Measurements from ENCODE around the gene GOLGA7B. TPM values are rescaled to one million over a fixed set of nuclear protein-coding genes. Genes with fewer than 3 reads are reported as not detected.

The GOLGA7B gene
- total and polyA plus RNA-seq, 9 of the 15 experiments (the other 6 are each of a cell fraction or from before 2014, with no cell fraction given) = 0.03 to 0.07 (median 0.04) TPM; not detected in 3

GRCh38 chr10:97920865-97921264 is 71.2 kb downstream of the GOLGA7B start (continued):
- TF ChIP-seq CHAMP1 (IDR thresholded peaks at IDR 0.05) (no peak), CCNT2 (IDR thresholded peaks at IDR 0.05; ENCODE audit: borderline replicate concordance, extremely low read depth, insufficient read length, low read depth, low read length) (no peak), TBP (optimal IDR thresholded peaks at IDR 0.05; ENCODE audit: low read depth, low read length) (no peak), ZNF778 (CRISPR knock-in tag; IDR thresholded peaks at IDR 0.05) (no peak), PRDM10 (IDR thresholded peaks at IDR 0.05; ENCODE audit: partially characterized antibody) (no peak)

Other genes with a start within 250 kb of the GOLGA7B start
- gene MORN4, start 216.3 kb upstream of the GOLGA7B start, total RNA-seq (2014; rRNA removed) = 8.8 and 10.9 TPM in 2 replicates
- gene MORN4, start 216.3 kb upstream of the GOLGA7B start, total RNA-seq (2014; rRNA removed; fragmentation: Illumina TruSeq; extraction: Trizol) = 10.7 and 11.0 TPM in 2 replicates
- 7.1 and 8.3 TPM in 2 replicates for gene MORN4, start 216.3 kb upstream of the GOLGA7B start, total RNA-seq (2015; rRNA removed; fragmentation: Illumina TruSeq; extraction: Trizol)
- gene MORN4, start 216.3 kb upstream of the GOLGA7B start, total RNA-seq (2021) = 11.4 and 12.1 TPM in 2 replicates
- 23.9 and 27.6 TPM in 2 replicates for gene MORN4, start 216.3 kb upstream of the GOLGA7B start, polyA plus RNA-seq (2011; rRNA removed)
- 14.7 and 19.3 TPM in 2 replicates for gene MORN4, start 216.3 kb upstream of the GOLGA7B start, polyA plus RNA-seq (2014; fragmentation: Illumina TruSeq; extraction: Trizol)
- 10 to 100 TPM; 10.4 to 11.7 TPM for gene MORN4, start 216.3 kb upstream of the GOLGA7B start, polyA plus RNA-seq (2014; fragmentation: Nextera tagmentation; extraction: Ambion mirVana)
- gene MORN4, start 216.3 kb upstream of the GOLGA7B start, polyA plus RNA-seq (2014; rRNA removed) = 18.3 and 28.1 TPM in 2 replicates
- 16.5 and 18.2 TPM in 2 replicates for gene PI4K2A, start 209.2 kb upstream of the GOLGA7B start, total RNA-seq (2014; rRNA removed)
- gene PI4K2A, start 209.2 kb upstream of the GOLGA7B start, total RNA-seq (2014; rRNA removed; fragmentation: Illumina TruSeq; extraction: Trizol) = 11.1 and 11.3 TPM in 2 replicates
- 12.2 and 13.3 TPM in 2 replicates for gene PI4K2A, start 209.2 kb upstream of the GOLGA7B start, total RNA-seq (2015; rRNA removed; fragmentation: Illumina TruSeq; extraction: Trizol)
- gene PI4K2A, start 209.2 kb upstream of the GOLGA7B start, total RNA-seq (2021) = 18.6 and 20.1 TPM in 2 replicates
- gene PI4K2A, start 209.2 kb upstream of the GOLGA7B start, polyA plus RNA-seq (2011; rRNA removed) = 24.2 and 28.4 TPM in 2 replicates
- 18.9 and 20.3 TPM in 2 replicates for gene PI4K2A, start 209.2 kb upstream of the GOLGA7B start, polyA plus RNA-seq (2014; fragmentation: Illumina TruSeq; extraction: Trizol)
- 1 to 10 TPM; 4.4 to 6.3 TPM for gene PI4K2A, start 209.2 kb upstream of the GOLGA7B start, polyA plus RNA-seq (2014; fragmentation: Nextera tagmentation; extraction: Ambion mirVana)
- 16.4 and 18.9 TPM in 2 replicates for gene PI4K2A, start 209.2 kb upstream of the GOLGA7B start, polyA plus RNA-seq (2014; rRNA removed)
- gene AVPI1, start 162.6 kb upstream of the GOLGA7B start, total RNA-seq (2014; rRNA removed) = 10.4 and 15.9 TPM in 2 replicates
- gene AVPI1, start 162.6 kb upstream of the GOLGA7B start, total RNA-seq (2014; rRNA removed; fragmentation: Illumina TruSeq; extraction: Trizol) = 3.8 and 4.4 TPM in 2 replicates
- gene AVPI1, start 162.6 kb upstream of the GOLGA7B start, total RNA-seq (2015; rRNA removed; fragmentation: Illumina TruSeq; extraction: Trizol) = 7.4 TPM in 2 replicates
- gene AVPI1, start 162.6 kb upstream of the GOLGA7B start, total RNA-seq (2021) = 9.1 and 10.8 TPM in 2 replicates
- gene AVPI1, start 162.6 kb upstream of the GOLGA7B start, polyA plus RNA-seq (2011; rRNA removed) = 7.5 and 9.9 TPM in 2 replicates
- gene AVPI1, start 162.6 kb upstream of the GOLGA7B start, polyA plus RNA-seq (2014; fragmentation: Illumina TruSeq; extraction: Trizol) = 5.8 and 6.6 TPM in 2 replicates
- gene AVPI1, start 162.6 kb upstream of the GOLGA7B start, polyA plus RNA-seq (2014; fragmentation: Nextera tagmentation; extraction: Ambion mirVana) = 1 to 10 TPM in 1 of 2 experiments, under 1 TPM in 1; 0.90 to 1.9 TPM
- 9.5 and 10.4 TPM in 2 replicates for gene AVPI1, start 162.6 kb upstream of the GOLGA7B start, polyA plus RNA-seq (2014; rRNA removed)
- 2.8 and 5.6 TPM in 2 replicates for gene MARVELD1, start 136.1 kb upstream of the GOLGA7B start, total RNA-seq (2014; rRNA removed)
- gene MARVELD1, start 136.1 kb upstream of the GOLGA7B start, total RNA-seq (2014; rRNA removed; fragmentation: Illumina TruSeq; extraction: Trizol) = 4.2 and 5.3 TPM in 2 replicates
- gene MARVELD1, start 136.1 kb upstream of the GOLGA7B start, total RNA-seq (2015; rRNA removed; fragmentation: Illumina TruSeq; extraction: Trizol) = 5.7 and 7.1 TPM in 2 replicates
- 9.8 and 9.9 TPM in 2 replicates for gene MARVELD1, start 136.1 kb upstream of the GOLGA7B start, total RNA-seq (2021)
- gene MARVELD1, start 136.1 kb upstream of the GOLGA7B start, polyA plus RNA-seq (2011; rRNA removed) = 9.5 and 14.7 TPM in 2 replicates
- gene MARVELD1, start 136.1 kb upstream of the GOLGA7B start, polyA plus RNA-seq (2014; fragmentation: Illumina TruSeq; extraction: Trizol) = 8.9 and 12.5 TPM in 2 replicates
- 1 to 10 TPM; 2.7 to 3.6 TPM for gene MARVELD1, start 136.1 kb upstream of the GOLGA7B start, polyA plus RNA-seq (2014; fragmentation: Nextera tagmentation; extraction: Ambion mirVana)
- gene MARVELD1, start 136.1 kb upstream of the GOLGA7B start, polyA plus RNA-seq (2014; rRNA removed) = 5.3 and 6.5 TPM in 2 replicates
- 15.3 and 16.6 TPM in 2 replicates for gene ZFYVE27, start 112.7 kb upstream of the GOLGA7B start, total RNA-seq (2014; rRNA removed)
- gene ZFYVE27, start 112.7 kb upstream of the GOLGA7B start, total RNA-seq (2014; rRNA removed; fragmentation: Illumina TruSeq; extraction: Trizol) = 8.8 and 12.5 TPM in 2 replicates
- gene ZFYVE27, start 112.7 kb upstream of the GOLGA7B start, total RNA-seq (2015; rRNA removed; fragmentation: Illumina TruSeq; extraction: Trizol) = 13.3 and 13.9 TPM in 2 replicates
- 21.4 and 24.0 TPM in 2 replicates for gene ZFYVE27, start 112.7 kb upstream of the GOLGA7B start, total RNA-seq (2021)
- 21.4 and 22.2 TPM in 2 replicates for gene ZFYVE27, start 112.7 kb upstream of the GOLGA7B start, polyA plus RNA-seq (2011; rRNA removed)
- gene ZFYVE27, start 112.7 kb upstream of the GOLGA7B start, polyA plus RNA-seq (2014; fragmentation: Illumina TruSeq; extraction: Trizol) = 15.6 and 16.5 TPM in 2 replicates
- gene ZFYVE27, start 112.7 kb upstream of the GOLGA7B start, polyA plus RNA-seq (2014; fragmentation: Nextera tagmentation; extraction: Ambion mirVana) = 1 to 10 TPM in 1 of 2 experiments, under 1 TPM in 1; 0.81 to 1.2 TPM
- gene ZFYVE27, start 112.7 kb upstream of the GOLGA7B start, polyA plus RNA-seq (2014; rRNA removed) = 21.9 and 24.3 TPM in 2 replicates
- gene SFRP5, start 77.8 kb upstream of the GOLGA7B start, total RNA-seq (2014; rRNA removed) = 0.08 TPM in 1 of 2 replicates, not detected in the other
- 0.07 TPM in 1 of 2 replicates, not detected in the other for gene SFRP5, start 77.8 kb upstream of the GOLGA7B start, total RNA-seq (2014; rRNA removed; fragmentation: Illumina TruSeq; extraction: Trizol)
- 0.11 TPM in 1 of 2 replicates, not detected in the other for gene SFRP5, start 77.8 kb upstream of the GOLGA7B start, total RNA-seq (2015; rRNA removed; fragmentation: Illumina TruSeq; extraction: Trizol)
- gene SFRP5, start 77.8 kb upstream of the GOLGA7B start, total RNA-seq (2021) = 0.29 and 0.40 TPM in 2 replicates
- 0.18 and 0.68 TPM in 2 replicates for gene SFRP5, start 77.8 kb upstream of the GOLGA7B start, polyA plus RNA-seq (2011; rRNA removed)
- 0.10 and 0.12 TPM in 2 replicates for gene SFRP5, start 77.8 kb upstream of the GOLGA7B start, polyA plus RNA-seq (2014; fragmentation: Illumina TruSeq; extraction: Trizol)
- not detected for gene SFRP5, start 77.8 kb upstream of the GOLGA7B start, polyA plus RNA-seq (2014; fragmentation: Nextera tagmentation; extraction: Ambion mirVana)
- gene SFRP5, start 77.8 kb upstream of the GOLGA7B start, polyA plus RNA-seq (2014; rRNA removed) = 0.16 and 0.18 TPM in 2 replicates
- not detected in 2 replicates for gene CRTAC1, start 180.8 kb downstream of the GOLGA7B start, total RNA-seq (2014; rRNA removed)
- gene CRTAC1, start 180.8 kb downstream of the GOLGA7B start, total RNA-seq (2014; rRNA removed; fragmentation: Illumina TruSeq; extraction: Trizol) = not detected in 2 replicates
- not detected in 2 replicates for gene CRTAC1, start 180.8 kb downstream of the GOLGA7B start, total RNA-seq (2015; rRNA removed; fragmentation: Illumina TruSeq; extraction: Trizol)
- gene CRTAC1, start 180.8 kb downstream of the GOLGA7B start, total RNA-seq (2021) = 0.09 TPM in 1 of 2 replicates, not detected in the other
- not detected in 2 replicates for gene CRTAC1, start 180.8 kb downstream of the GOLGA7B start, polyA plus RNA-seq (2011; rRNA removed)
- not detected in 2 replicates for gene CRTAC1, start 180.8 kb downstream of the GOLGA7B start, polyA plus RNA-seq (2014; fragmentation: Illumina TruSeq; extraction: Trizol)
- gene CRTAC1, start 180.8 kb downstream of the GOLGA7B start, polyA plus RNA-seq (2014; fragmentation: Nextera tagmentation; extraction: Ambion mirVana) = not detected
- gene CRTAC1, start 180.8 kb downstream of the GOLGA7B start, polyA plus RNA-seq (2014; rRNA removed) = not detected in 2 replicates

All from K562 (cell line).